Stimulated activated CD8-positive, alpha-beta memory T cell treated with anti-CD3 and anti-CD28 coated beads, Interleukin-15, amount 100 ng/mL, for 1 hour (primary cell): ENCODE measurements around the gene ADAMTS15.
"Not testable (repeated sequence)": the region's sequence is repeated elsewhere in the genome, so short reads cannot be mapped to it uniquely, and the experiment has no call there.

Experiments used
- DNase-seq: peaks from one replicate; pipeline ENCODE4 v3.0.0-alpha.2; 2020; ENCODE audit warnings: low read depth

The ADAMTS15 gene

GRCh38 chr11:130435671-130436070 lies 12.8 kb upstream of the ADAMTS15 start:
- no peak for DNase-seq

GRCh38 chr11:130436171-130436570 lies 12.3 kb upstream of the ADAMTS15 start:
- no peak for DNase-seq

- DNase-seq, result no peak
Measured at GRCh38 chr11:130437848-130438247, 10.6 kb upstream of the ADAMTS15 start.

- DNase-seq, result not testable (repeated sequence)
Measured at GRCh38 chr11:130438401-130439159, 9.9 kb upstream of the ADAMTS15 start.

GRCh38 chr11:130439160-130439519 lies 9.3 kb upstream of the ADAMTS15 start:
- no peak for DNase-seq

GRCh38 chr11:130439876-130440275 lies 8.6 kb upstream of the ADAMTS15 start:
- DNase-seq, result no peak

GRCh38 chr11:130441719-130442118 lies 6.7 kb upstream of the ADAMTS15 start:
- DNase-seq, result no peak

GRCh38 chr11:130442737-130443136 lies 5.7 kb upstream of the ADAMTS15 start:
- DNase-seq, result no peak

- no peak for DNase-seq
Measured at GRCh38 chr11:130445788-130446187, 2.7 kb upstream of the ADAMTS15 start.

GRCh38 chr11:130448039-130448415 lies 418 bp upstream of the ADAMTS15 start:
- no peak for DNase-seq

- DNase-seq, result no peak
Measured at GRCh38 chr11:130449310-130449990, 1.0 kb downstream of the ADAMTS15 start.

- DNase-seq, result no peak
Measured at GRCh38 chr11:130449996-130450769, 1.7 kb downstream of the ADAMTS15 start.

- no peak for DNase-seq
Measured at GRCh38 chr11:130451231-130452019, 3.0 kb downstream of the ADAMTS15 start.

- no peak for DNase-seq
Measured at GRCh38 chr11:130452176-130452575, 3.7 kb downstream of the ADAMTS15 start.

GRCh38 chr11:130452940-130453339 lies 4.5 kb downstream of the ADAMTS15 start:
- no peak for DNase-seq

GRCh38 chr11:130454491-130455252 lies 6.2 kb downstream of the ADAMTS15 start:
- DNase-seq, result no peak

- DNase-seq, result no peak
Measured at GRCh38 chr11:130455483-130456127, 7.2 kb downstream of the ADAMTS15 start.

- no peak for DNase-seq
Measured at GRCh38 chr11:130456286-130456685, 7.8 kb downstream of the ADAMTS15 start.

GRCh38 chr11:130457623-130458409 lies 9.4 kb downstream of the ADAMTS15 start:
- no peak for DNase-seq

- no peak for DNase-seq
Measured at GRCh38 chr11:130458410-130458729, 9.9 kb downstream of the ADAMTS15 start.
